SU-DHL-6 (cell line): Measurements from ENCODE around the gene ZDHHC20.
A peak's percentile ranks its signal among the peaks of the same experiment; 100 is the strongest.

Experiments
- H2AFZ ChIP-seq: fragments of 200-600 bp; sonication (generic); 2 replicates; pipeline ENCODE4 v1.6.1; 2014; ENCODE audit warnings: low read depth, mild to moderate bottlenecking, moderate library complexity, mixed read lengths, antibody characterized with exemption, low read length; ENCODE audit not compliant: severe bottlenecking
- H3F3A ChIP-seq: fragments of 200-600 bp; shearing (Covaris generic); 2 replicates; pipeline ENCODE4 v1.6.0; 2016; ENCODE audit warnings: antibody characterized with exemption, mild to moderate bottlenecking; ENCODE audit not compliant: insufficient read depth
- H3K27ac ChIP-seq: fragments of 200-600 bp; sonication (generic); 2 replicates; pipeline ENCODE4 v1.5.1; 2016; ENCODE audit warnings: low read depth, mild to moderate bottlenecking, low read length, moderate library complexity, mixed read lengths
- H3K27me3 ChIP-seq: fragments of 200-600 bp; sonication (generic), shearing (Covaris generic); 2 replicates; pipeline ENCODE4 v1.6.0; 2014; ENCODE audit warnings: mild to moderate bottlenecking, low read length
- H3K36me3 ChIP-seq: fragments of 200-600 bp; sonication (generic); 2 replicates; pipeline ENCODE4 v1.6.1; 2014; ENCODE audit warnings: mild to moderate bottlenecking, low read length, mixed read lengths
- H3K4me2 ChIP-seq: fragments of 300-600, 200-600 bp; shearing (Covaris generic), sonication (generic); 2 replicates; pipeline ENCODE4 v1.6.0; 2014; ENCODE audit warnings: low read length, low read depth, mild to moderate bottlenecking; ENCODE audit not compliant: poor library complexity, severe bottlenecking
- H3K4me3 ChIP-seq: fragments of 200-600 bp; sonication (generic); 2 replicates; pipeline ENCODE4 v1.5.1; 2014; ENCODE audit warnings: antibody characterized with exemption, low read length, mild to moderate bottlenecking, mixed read lengths; ENCODE audit not compliant: insufficient read depth, poor library complexity, severe bottlenecking
- H3K79me2 ChIP-seq: fragments of 200-600 bp; sonication (generic); 2 replicates; pipeline ENCODE4 v1.6.1; 2014; ENCODE audit warnings: mild to moderate bottlenecking, low read length, moderate library complexity; ENCODE audit not compliant: insufficient read depth
- H3K9ac ChIP-seq: fragments of 200-600 bp; sonication (generic); 2 replicates; pipeline ENCODE4 v1.7.0; 2014; ENCODE audit warnings: mild to moderate bottlenecking, low read length
- H3K9me2 ChIP-seq: fragments of 200-600 bp; sonication (generic); replicated peaks from 2 replicates; pipeline ENCODE4 v1.6.1; 2014; ENCODE audit warnings: low read length; ENCODE audit not compliant: insufficient read depth
- H3K9me3 ChIP-seq: fragments of 200-600 bp; sonication (generic); 2 replicates; pipeline ENCODE4 v1.6.1; 2014; ENCODE audit warnings: low read length, mixed read lengths; ENCODE audit not compliant: insufficient read depth
- H4K20me1 ChIP-seq: fragments of 200-600 bp; sonication (generic); 2 replicates; pipeline ENCODE4 v1.6.1; 2014; ENCODE audit warnings: low read depth, mild to moderate bottlenecking, antibody characterized with exemption, low read length, moderate library complexity, mixed read lengths
- EZH2phosphoT487 ChIP-seq: fragments of 200-600 bp; sonication (generic), shearing (Covaris generic); conservative IDR thresholded peaks from 2 replicates; pipeline ENCODE4 v1.6.1; 2018; ENCODE audit warnings: mild to moderate bottlenecking, antibody characterized with exemption, low read length, moderate library complexity, mixed read lengths
- TF ChIP-seq, protein P1 (sequence below): fragments of 200-600 bp; sonication (generic); IDR thresholded peaks from one replicate; pipeline ENCODE4 v1.5.1; 2017; ENCODE audit warnings: antibody characterized with exemption, mild to moderate bottlenecking, low read length, moderate library complexity; ENCODE audit not compliant: insufficient read depth, poor library complexity, severe bottlenecking

The ZDHHC20 gene

DNA sequence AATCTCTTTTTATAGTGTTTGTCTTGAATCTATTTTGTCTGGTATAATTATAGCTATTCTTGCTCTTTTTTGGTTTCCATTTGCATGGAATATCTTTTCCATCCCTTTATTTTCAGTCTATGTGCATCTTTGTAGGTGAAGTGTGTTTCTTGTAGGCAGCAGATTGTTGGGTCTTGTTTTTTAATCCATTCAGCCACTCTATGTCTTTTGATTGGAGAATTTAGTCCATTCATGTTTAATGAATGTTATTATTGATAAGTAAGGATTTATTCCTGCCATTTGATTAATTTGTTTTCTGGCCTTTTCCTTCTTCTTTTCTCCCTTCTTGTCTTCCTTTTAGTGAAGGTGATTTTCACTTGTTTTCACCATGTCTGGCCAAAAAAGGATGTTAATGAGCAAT is 11.7 kb upstream of the ZDHHC20 start:
- H3K9me2 ChIP-seq, result no peaks in the 10 kb centered on the region
- TF ChIP-seq EZH2phosphoT487, result no peak
- TF ChIP-seq, protein P1, sequence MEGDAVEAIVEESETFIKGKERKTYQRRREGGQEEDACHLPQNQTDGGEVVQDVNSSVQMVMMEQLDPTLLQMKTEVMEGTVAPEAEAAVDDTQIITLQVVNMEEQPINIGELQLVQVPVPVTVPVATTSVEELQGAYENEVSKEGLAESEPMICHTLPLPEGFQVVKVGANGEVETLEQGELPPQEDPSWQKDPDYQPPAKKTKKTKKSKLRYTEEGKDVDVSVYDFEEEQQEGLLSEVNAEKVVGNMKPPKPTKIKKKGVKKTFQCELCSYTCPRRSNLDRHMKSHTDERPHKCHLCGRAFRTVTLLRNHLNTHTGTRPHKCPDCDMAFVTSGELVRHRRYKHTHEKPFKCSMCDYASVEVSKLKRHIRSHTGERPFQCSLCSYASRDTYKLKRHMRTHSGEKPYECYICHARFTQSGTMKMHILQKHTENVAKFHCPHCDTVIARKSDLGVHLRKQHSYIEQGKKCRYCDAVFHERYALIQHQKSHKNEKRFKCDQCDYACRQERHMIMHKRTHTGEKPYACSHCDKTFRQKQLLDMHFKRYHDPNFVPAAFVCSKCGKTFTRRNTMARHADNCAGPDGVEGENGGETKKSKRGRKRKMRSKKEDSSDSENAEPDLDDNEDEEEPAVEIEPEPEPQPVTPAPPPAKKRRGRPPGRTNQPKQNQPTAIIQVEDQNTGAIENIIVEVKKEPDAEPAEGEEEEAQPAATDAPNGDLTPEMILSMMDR, result no peak
- H3K27me3 ChIP-seq, result no peaks in the 10 kb centered on the region
- H3K36me3 ChIP-seq, result no peaks in the 10 kb centered on the region
- no peak overlapping the region for H2AFZ ChIP-seq
- no peak overlapping the region for H3K9ac ChIP-seq
- H3F3A ChIP-seq, result no peaks in the 10 kb centered on the region
- H3K4me2 ChIP-seq, result no peak overlapping the region
- no peaks in the 10 kb centered on the region for H3K9me3 ChIP-seq
- H4K20me1 ChIP-seq, result no peaks in the 10 kb centered on the region
- H3K27ac ChIP-seq, result no peak overlapping the region
- H3K79me2 ChIP-seq, result no peaks in the 10 kb centered on the region
- no peak overlapping the region for H3K4me3 ChIP-seq

DNA sequence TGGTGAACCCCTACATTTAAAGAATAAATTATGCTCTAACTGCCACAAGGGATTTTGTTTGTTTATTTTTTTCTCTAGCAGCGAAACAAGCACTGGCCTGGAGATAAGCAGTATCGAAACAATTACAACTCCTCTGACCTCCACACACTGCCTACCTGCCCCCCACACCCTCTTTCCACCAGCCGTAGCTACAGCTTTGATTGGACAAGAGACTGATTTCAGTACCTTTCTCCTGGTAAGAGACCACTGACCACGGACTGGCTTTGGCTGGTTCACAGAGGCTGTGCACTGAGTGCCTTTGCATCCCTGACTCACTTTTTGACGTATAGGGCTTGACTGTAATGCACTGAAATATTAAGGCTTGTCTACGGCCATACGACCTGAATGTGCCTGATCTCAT is 7.4 kb upstream of the ZDHHC20 start:
- Histone ChIP-seq H3K36me3 (no peaks in the 10 kb centered on the region), H3K9me3 (no peaks in the 10 kb centered on the region), H3K4me3 (no peak overlapping the region), H3K27ac (no peak overlapping the region), H3K27me3 (no peaks in the 10 kb centered on the region), H3K9ac (no peak overlapping the region), H3F3A (no peaks in the 10 kb centered on the region), H3K79me2 (no peaks in the 10 kb centered on the region), H4K20me1 (no peaks in the 10 kb centered on the region), H2AFZ (no peak overlapping the region), H3K9me2 (no peaks in the 10 kb centered on the region), H3K4me2 (no peak overlapping the region)
- TF ChIP-seq, protein P1, result no peak
- no peak for TF ChIP-seq EZH2phosphoT487

DNA sequence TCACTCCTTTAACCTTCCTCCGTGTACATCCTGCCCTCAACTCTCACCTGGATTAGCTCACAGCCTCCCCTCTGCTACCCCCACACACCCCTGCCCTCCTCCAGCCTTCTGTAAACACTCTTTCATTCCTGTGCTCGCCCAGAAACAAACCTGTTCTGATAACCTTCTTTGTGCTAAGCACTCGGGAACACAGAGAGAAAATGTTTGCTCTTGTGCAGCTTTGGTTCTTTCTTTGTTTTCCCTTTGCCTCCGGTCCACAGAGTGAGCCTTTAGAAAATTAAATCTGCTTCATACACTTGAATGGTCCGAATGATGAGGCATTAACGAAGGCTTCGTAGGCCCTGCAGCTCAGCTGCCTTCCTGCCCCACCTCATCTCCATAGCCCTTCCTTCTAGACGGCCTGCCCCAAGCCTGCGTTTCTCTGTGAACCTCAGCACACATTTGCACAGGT is 6.6 kb upstream of the ZDHHC20 start:
- peak overlapping the region; percentile 26 for H2AFZ ChIP-seq
- no peak overlapping the region for H3K9ac ChIP-seq
- H3K9me3 ChIP-seq, result no peaks in the 10 kb centered on the region
- no peak overlapping the region for H3K4me2 ChIP-seq
- no peaks in the 10 kb centered on the region for H3K79me2 ChIP-seq
- no peaks in the 10 kb centered on the region for H3K9me2 ChIP-seq
- H3K36me3 ChIP-seq, result no peaks in the 10 kb centered on the region
- no peaks in the 10 kb centered on the region for H4K20me1 ChIP-seq
- H3F3A ChIP-seq, result no peaks in the 10 kb centered on the region
- H3K27me3 ChIP-seq, result no peaks in the 10 kb centered on the region
- no peak overlapping the region for H3K4me3 ChIP-seq
- no peak overlapping the region for H3K27ac ChIP-seq
- no peak for TF ChIP-seq EZH2phosphoT487
- TF ChIP-seq, protein P1, result no peak

DNA sequence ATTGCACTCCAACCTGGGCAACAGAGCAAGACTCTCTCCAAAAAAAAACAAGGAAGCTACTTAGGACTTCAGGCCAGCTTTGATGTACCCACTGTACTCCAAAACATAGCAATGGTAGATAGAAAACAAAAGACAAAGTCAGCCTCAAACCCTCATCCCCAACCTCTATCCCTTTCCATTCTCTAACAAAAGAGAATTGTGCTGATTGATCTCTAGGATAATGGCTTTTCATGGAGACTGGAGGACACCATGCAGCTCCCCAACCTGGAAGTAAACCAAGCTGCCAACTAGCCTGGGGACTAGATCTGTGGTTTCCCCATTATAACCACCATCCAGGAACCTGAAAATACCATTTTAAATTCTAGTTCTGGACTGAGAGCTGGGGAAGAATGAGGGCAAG is 4.3 kb upstream of the ZDHHC20 start:
- Histone ChIP-seq H3K36me3 (no peaks in the 10 kb centered on the region), H2AFZ (no peak overlapping the region), H3F3A (no peaks in the 10 kb centered on the region), H3K27me3 (no peaks in the 10 kb centered on the region), H3K79me2 (peaks cover 6% of the 10 kb centered on the region), H3K27ac (no peak overlapping the region), H4K20me1 (no peaks in the 10 kb centered on the region), H3K4me3 (no peak overlapping the region), H3K9me2 (no peaks in the 10 kb centered on the region), H3K9me3 (no peaks in the 10 kb centered on the region), H3K9ac (no peak overlapping the region), H3K4me2 (no peak overlapping the region)
- TF ChIP-seq EZH2phosphoT487, result no peak
- TF ChIP-seq, protein P1, result no peak
